Calu3 (cell line): ENCODE data around the gene SCCPDH. TPM values are rescaled to one million over a fixed set of nuclear protein-coding genes. Genes with fewer than 3 reads are reported as not detected.
A peak's percentile ranks its signal among the peaks of the same experiment; 100 is the strongest.

Experiments used
- BruUV-seq: library from RNA; stranded (reverse); fragments of 400-500 nt; replicated peaks from 2 replicates; lab custom pipeline; 2021; lab: Mats Ljungman, UMichigan
- CTCF ChIA-PET: fragments of 300-600 bp; sonication (Branson Sonifier 250); formaldehyde crosslinking; loops from one replicate; lab custom pipeline; 2022; ENCODE audit warnings: antibody characterized with exemption; lab: Charles Lee
- DNase-seq: peaks from one replicate; pipeline ENCODE4 v3.0.0; 2022
- H3K27ac Mint-ChIP-seq: one replicate; pipeline ENCODE4 v1.8.0; 2022; ENCODE audit warnings: mixed read lengths; ENCODE audit not compliant: unreplicated experiment
- H3K27me3 Mint-ChIP-seq: one replicate; pipeline ENCODE4 v1.8.0; 2022; ENCODE audit warnings: mixed read lengths; ENCODE audit not compliant: unreplicated experiment
- H3K36me3 Mint-ChIP-seq: one replicate; pipeline ENCODE4 v1.8.0; 2022; ENCODE audit warnings: mild to moderate bottlenecking, moderate library complexity, mixed read lengths; ENCODE audit not compliant: insufficient read depth, unreplicated experiment
- H3K4me1 Mint-ChIP-seq: one replicate; pipeline ENCODE4 v1.8.0; 2022; ENCODE audit warnings: mild to moderate bottlenecking, low read depth, mixed read lengths; ENCODE audit not compliant: unreplicated experiment
- H3K4me3 Mint-ChIP-seq: one replicate; pipeline ENCODE4 v1.8.0; 2022; ENCODE audit warnings: mild to moderate bottlenecking, low read depth, moderate library complexity, mixed read lengths; ENCODE audit not compliant: unreplicated experiment
- H3K9me3 Mint-ChIP-seq: one replicate; pipeline ENCODE4 v1.8.0; 2022; ENCODE audit warnings: low read depth, mixed read lengths; ENCODE audit not compliant: unreplicated experiment
- CTCF ChIP-seq: fragments of 200-600 bp; IDR thresholded peaks from one replicate; pipeline ENCODE4 v1.8.0; 2022; ENCODE audit warnings: antibody characterized with exemption; ENCODE audit not compliant: unreplicated experiment
- intact Hi-C: fragments of 100-400 bp; cut with micrococcal nuclease; formaldehyde crosslinking; loops from one replicate; pipeline ENCODE4 v1.10.0; 2022; ENCODE audit not compliant: unreplicated experiment
- total RNA-seq: library from RNA; stranded (reverse); gene quantifications from 2 replicates; pipeline ENCODE4 v1.2.3, GENCODE V29; 2022

The SCCPDH gene
- total RNA-seq, 1 experiment from 2014 or later, result 40.0 TPM

GRCh38 chr1:246748006-246748405 lies 23.8 kb downstream of the SCCPDH start:
- CTCF ChIA-PET, result no interaction called here
- Mint-ChIP-seq H3K27ac (no peak overlapping the region), H3K4me3 (no peak overlapping the region), H3K27me3 (no peaks in the 10 kb centered on the region), H3K9me3 (peaks cover 3% of the 10 kb centered on the region), H3K4me1 (no peaks in the 10 kb centered on the region), H3K36me3 (no peaks in the 10 kb centered on the region)
- BruUV-seq, result no TSS peak
- intact Hi-C loops, result loop anchor here (10.0 kb wide), 1 partner anchor 987 kb away; the partner anchor contains the start of gene OR14K1
- no peak for DNase-seq
- TF ChIP-seq CTCF, result no peak

- no peak for TF ChIP-seq CTCF
- H3K36me3 Mint-ChIP-seq, result no peaks in the 10 kb centered on the region
- no peak for DNase-seq
- H3K9me3 Mint-ChIP-seq, result peaks cover 3% of the 10 kb centered on the region
- H3K4me1 Mint-ChIP-seq, result no peaks in the 10 kb centered on the region
- CTCF ChIA-PET, result no interaction called here
- intact Hi-C loops, result loop anchor here (10.0 kb wide), 1 partner anchor 986 kb away; the partner anchor contains the start of gene OR14K1
- no TSS peak for BruUV-seq
- no peaks in the 10 kb centered on the region for H3K27me3 Mint-ChIP-seq
- H3K4me3 Mint-ChIP-seq, result no peak overlapping the region
- no peak overlapping the region for H3K27ac Mint-ChIP-seq
These were observed 24.7 kb downstream of the SCCPDH start for GRCh38 chr1:246748867-246749266.

GRCh38 chr1:246750752-246751151 lies 26.5 kb downstream of the SCCPDH start:
- CTCF ChIA-PET, result no interaction called here
- no peak overlapping the region for H3K4me3 Mint-ChIP-seq
- no TSS peak for BruUV-seq
- no peaks in the 10 kb centered on the region for H3K4me1 Mint-ChIP-seq
- H3K27me3 Mint-ChIP-seq, result no peaks in the 10 kb centered on the region
- no peak overlapping the region for H3K27ac Mint-ChIP-seq
- no peak for TF ChIP-seq CTCF
- no peaks in the 10 kb centered on the region for H3K36me3 Mint-ChIP-seq
- DNase-seq, result no peak
- intact Hi-C loops, result loop anchor here (10.0 kb wide), 2 partner anchors 186 to 736 kb away; partner anchors contain the start of genes CNST and TFB2M
- H3K9me3 Mint-ChIP-seq, result no peaks in the 10 kb centered on the region

- H3K9me3 Mint-ChIP-seq, result no peaks in the 10 kb centered on the region
- intact Hi-C loops, result loop anchor here (1.0 to 10.0 kb wide), 5 partner anchors 57 to 739 kb away; partner anchors contain the start of genes CNST and TFB2M
- no peaks in the 10 kb centered on the region for H3K27me3 Mint-ChIP-seq
- CTCF ChIA-PET, result interaction anchor here (0.8 kb wide), 1 partner anchor 256 kb away, joined by 3 read pairs; no protein-coding TSS in a partner anchor
- no peak overlapping the region for H3K27ac Mint-ChIP-seq
- BruUV-seq, result no TSS peak
- H3K36me3 Mint-ChIP-seq, result no peaks in the 10 kb centered on the region
- peak; percentile 80 for DNase-seq
- TF ChIP-seq CTCF, result peak; percentile 81
- no peak overlapping the region for H3K4me3 Mint-ChIP-seq
- no peaks in the 10 kb centered on the region for H3K4me1 Mint-ChIP-seq
These were observed 29.7 kb downstream of the SCCPDH start for GRCh38 chr1:246753670-246754535.
